HG03575 (cell line): ENCODE measurements around the gene CXCL14.

ENCODE experiments used
- ATAC-seq: cut with Tn5 transposase; IDR thresholded peaks from one replicate; pipeline ENCODE4 v1.9.1; 2021; ENCODE audit not compliant: unreplicated experiment, insufficient number of reproducible peaks, low FRiP score; ENCODE audit errors: extremely low read depth

Gene CXCL14

GRCh38 chr5:135551593-135552447, 27.0 kb downstream of the CXCL14 start:
- ATAC-seq: no peak

- no peak for ATAC-seq
Observed at GRCh38 chr5:135549413-135549812, 29.4 kb downstream of the CXCL14 start.

GRCh38 chr5:135547590-135548254, 31.1 kb downstream of the CXCL14 start:
- no peak for ATAC-seq

- ATAC-seq: no peak
Observed at GRCh38 chr5:135546912-135547311, 31.9 kb downstream of the CXCL14 start.

GRCh38 chr5:135546101-135546500, 32.7 kb downstream of the CXCL14 start:
- ATAC-seq: no peak

GRCh38 chr5:135545099-135545498, 33.7 kb downstream of the CXCL14 start:
- no peak for ATAC-seq

- ATAC-seq: no peak
Observed at GRCh38 chr5:135543485-135544304, 35.1 kb downstream of the CXCL14 start.

- ATAC-seq: no peak
Observed at GRCh38 chr5:135543001-135543484, 35.7 kb downstream of the CXCL14 start.

GRCh38 chr5:135541807-135542502, 36.8 kb downstream of the CXCL14 start:
- ATAC-seq: no peak

- ATAC-seq: no peak
Observed at GRCh38 chr5:135539430-135540005, 39.3 kb downstream of the CXCL14 start.

- ATAC-seq: no peak
Observed at GRCh38 chr5:135538261-135538660, 40.5 kb downstream of the CXCL14 start.

- ATAC-seq: no peak
Observed at GRCh38 chr5:135537745-135538144, 41.0 kb downstream of the CXCL14 start.

GRCh38 chr5:135537271-135537670, 41.5 kb downstream of the CXCL14 start:
- ATAC-seq: no peak

GRCh38 chr5:135535820-135536801, 42.7 kb downstream of the CXCL14 start, which contains the start of gene NEUROG1:
TSS of gene NEUROG1 (minus strand) at chr5:135535964. CDS start at chr5:135535690, 274 bp downstream.
- ATAC-seq: no peak

- no peak for ATAC-seq
Observed at GRCh38 chr5:135535420-135535819, 43.4 kb downstream of the CXCL14 start.

- no peak for ATAC-seq
Observed at GRCh38 chr5:135534609-135535419, 44.0 kb downstream of the CXCL14 start.

GRCh38 chr5:135533794-135534193, 45.0 kb downstream of the CXCL14 start:
- no peak for ATAC-seq
